HG03565 (cell line): ENCODE results near the gene CPNE1.

Experiments
- ATAC-seq: cut with Tn5 transposase; IDR thresholded peaks from one replicate; pipeline ENCODE4 v1.9.1; 2021; ENCODE audit warnings: mild to moderate bottlenecking, moderate library complexity; ENCODE audit not compliant: unreplicated experiment

Gene CPNE1

GRCh38 chr20:35654415-35654814, 10.3 kb downstream of the CPNE1 start:
- ATAC-seq: no peak

- no peak for ATAC-seq
Measured at GRCh38 chr20:35653893-35654292, 10.8 kb downstream of the CPNE1 start.

DNA sequence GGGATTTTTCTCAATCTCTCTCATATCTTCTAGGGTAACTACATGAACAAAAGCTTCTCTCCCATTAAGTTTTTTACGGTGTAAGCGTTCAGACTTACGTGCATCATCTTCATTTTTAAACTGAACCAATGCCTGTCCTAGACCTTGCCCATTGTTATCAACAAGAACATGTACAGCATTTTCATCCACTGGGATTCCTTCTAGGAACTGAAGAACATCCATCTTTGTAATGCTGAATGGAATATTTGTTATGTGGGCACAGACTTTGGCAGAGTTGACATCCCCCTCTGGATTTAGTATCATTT, 11.3 kb downstream of the CPNE1 start:
- no peak for ATAC-seq

GRCh38 chr20:35652641-35653429, 11.9 kb downstream of the CPNE1 start:
- no peak for ATAC-seq

GRCh38 chr20:35651958-35652357, 12.7 kb downstream of the CPNE1 start:
- no peak for ATAC-seq

DNA sequence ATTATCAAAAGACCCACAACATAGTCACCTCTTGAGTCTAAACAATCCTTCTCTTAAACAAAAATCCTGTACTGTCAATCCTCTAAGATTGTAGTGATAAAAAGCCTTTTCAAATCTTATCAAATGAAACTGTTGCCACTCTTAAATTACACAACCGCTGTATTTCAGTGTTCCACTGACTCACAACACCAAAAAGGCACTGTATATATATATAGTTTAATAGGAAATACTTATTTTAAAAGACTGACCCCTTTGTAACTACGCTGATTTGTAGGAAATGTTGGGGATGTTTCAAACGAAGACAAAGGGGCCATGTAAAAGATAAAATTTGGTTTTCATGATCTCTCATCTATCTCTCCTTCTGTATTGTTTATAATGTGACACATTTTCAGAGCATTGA, 14.1 kb downstream of the CPNE1 start:
- ATAC-seq: no peak

DNA sequence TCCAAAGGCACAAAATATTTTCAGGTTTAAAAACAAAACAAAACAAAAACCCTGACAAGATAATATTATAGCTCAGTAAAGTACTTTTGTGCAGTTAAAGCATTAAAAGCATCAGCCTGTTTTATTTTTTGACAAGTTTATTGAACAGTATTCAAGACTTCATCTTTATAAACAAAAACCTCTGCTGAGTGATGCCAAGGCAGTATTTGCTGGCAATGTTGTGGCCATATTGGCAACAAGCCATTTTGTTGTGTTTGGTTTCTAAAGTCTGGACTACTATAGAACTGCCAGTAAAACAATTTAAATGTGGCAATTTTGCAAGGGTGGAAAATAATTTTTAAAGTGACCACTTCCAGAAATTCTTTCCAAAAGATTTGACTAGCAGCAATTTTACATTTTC, 15.9 kb downstream of the CPNE1 start:
- ATAC-seq: no peak

GRCh38 chr20:35644806-35645205, 19.9 kb downstream of the CPNE1 start:
- no peak for ATAC-seq

- no peak for ATAC-seq
Measured at GRCh38 chr20:35643045-35643444, 21.7 kb downstream of the CPNE1 start.

- ATAC-seq: no peak
Measured at GRCh38 chr20:35641743-35642142, 23.0 kb downstream of the CPNE1 start.

- ATAC-seq: no peak
Measured at GRCh38 chr20:35640724-35641123, 24.0 kb downstream of the CPNE1 start.

GRCh38 chr20:35638751-35639150, 25.9 kb downstream of the CPNE1 start:
- no peak for ATAC-seq

DNA sequence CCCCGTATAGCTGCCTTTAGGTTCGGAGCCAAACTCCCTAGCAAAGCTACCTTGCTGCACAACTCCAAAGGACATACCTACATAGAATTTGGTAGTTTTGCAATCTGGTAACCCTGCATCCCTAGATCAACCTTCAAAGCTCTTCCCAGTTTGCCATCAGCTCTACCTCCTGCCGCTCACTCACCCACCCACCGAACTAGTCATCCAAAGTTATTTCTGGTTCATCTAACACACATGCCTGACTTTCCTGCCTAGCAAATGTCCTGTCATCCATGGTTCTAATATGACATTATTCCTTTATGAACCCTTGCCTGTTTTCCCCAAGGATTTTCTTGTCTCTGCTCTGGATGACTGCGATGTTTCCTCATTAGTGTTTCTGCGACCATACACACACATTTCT, 27.4 kb downstream of the CPNE1 start:
- ATAC-seq: no peak

DNA sequence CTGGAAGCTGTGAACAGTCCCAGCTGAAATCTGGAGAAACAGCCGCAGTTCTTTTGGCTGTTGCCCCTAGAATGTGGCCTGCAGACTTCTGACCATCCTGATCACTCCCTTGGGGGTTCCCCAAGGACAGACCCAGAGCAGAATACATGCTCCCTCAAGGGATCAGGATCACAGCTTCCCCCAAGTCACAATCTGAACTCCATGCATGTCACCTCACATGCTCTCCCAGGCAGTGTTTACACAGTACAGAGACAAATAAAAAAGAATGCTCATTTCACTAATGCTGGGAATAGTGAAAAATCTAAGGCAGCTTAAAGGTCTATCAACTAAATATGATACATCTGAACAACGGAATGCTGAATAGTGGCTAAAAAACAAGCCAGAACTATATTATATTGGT, 28.6 kb downstream of the CPNE1 start:
- ATAC-seq: no peak

DNA sequence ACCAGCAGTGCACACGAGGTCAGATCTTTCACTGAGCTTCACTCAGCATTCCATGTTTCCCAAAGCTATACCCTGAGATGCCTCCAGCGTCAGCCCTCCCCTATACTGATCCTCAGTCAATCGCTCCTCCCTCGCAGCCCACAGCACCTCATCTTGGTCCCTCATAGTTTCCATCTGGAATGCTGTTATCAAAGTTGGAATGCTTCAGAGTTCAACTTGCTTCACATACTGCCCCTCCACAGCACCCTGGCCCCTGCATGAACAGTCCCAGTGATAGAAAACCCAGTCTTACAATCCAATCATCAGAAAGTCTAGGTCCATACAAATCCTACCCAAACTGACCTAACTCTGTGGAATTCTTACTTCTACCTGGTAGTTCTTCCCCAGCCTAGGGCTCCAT, 29.0 kb downstream of the CPNE1 start:
- no peak for ATAC-seq

GRCh38 chr20:35632539-35633115, 32.1 kb downstream of the CPNE1 start:
- no peak for ATAC-seq

DNA sequence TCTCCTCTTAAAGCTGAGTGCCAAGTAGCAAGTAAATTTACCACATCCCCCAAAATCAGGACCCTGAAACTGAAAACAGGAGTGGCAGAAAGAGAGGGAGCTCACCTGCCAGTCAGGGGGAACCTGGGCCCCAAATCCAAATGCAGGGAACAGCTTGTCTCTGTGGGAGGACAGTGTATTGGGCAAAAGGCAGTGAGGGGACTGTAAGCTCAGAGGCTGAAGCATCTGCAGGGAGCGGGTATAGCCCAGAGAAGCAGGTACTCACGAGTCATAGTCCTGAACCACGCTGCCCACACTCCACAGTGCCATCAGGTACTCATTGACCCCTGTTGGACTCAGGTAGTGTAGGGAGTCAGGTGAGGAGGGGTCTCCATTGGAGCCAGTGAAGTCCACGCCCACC, 34.1 kb downstream of the CPNE1 start:
- no peak for ATAC-seq

- ATAC-seq: no peak
Measured at GRCh38 chr20:35629427-35630145, 35.1 kb downstream of the CPNE1 start.

GRCh38 chr20:35627121-35627520, 37.6 kb downstream of the CPNE1 start:
- ATAC-seq: no peak

DNA sequence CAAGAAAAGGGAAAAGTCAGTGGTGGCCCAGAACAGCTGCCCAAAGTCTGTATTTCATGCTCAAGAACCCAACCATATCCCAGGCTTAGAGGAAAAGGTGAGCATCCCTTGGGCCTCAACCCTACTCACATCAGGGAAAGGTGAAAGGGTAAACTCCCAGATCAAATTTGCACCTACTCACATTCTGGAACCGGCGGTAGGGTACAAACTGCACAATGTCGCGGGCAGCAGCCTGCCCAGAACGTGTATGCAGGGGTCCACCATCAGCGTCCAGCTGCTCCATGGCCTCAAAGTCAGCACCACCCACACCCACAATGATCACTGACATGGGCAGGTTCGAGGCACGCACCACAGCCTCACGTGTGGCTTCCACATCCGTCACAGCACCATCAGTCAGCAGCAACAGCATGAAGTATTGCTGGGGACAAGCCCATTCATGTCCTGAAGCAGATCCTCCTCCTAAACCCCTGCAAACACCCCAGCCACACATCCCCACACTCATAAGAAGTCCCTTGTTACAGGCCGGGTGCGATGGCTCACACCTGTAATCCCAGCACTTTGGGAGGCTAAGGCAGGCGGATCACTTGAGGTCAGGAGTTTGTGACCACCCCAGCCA, 38.2 kb downstream of the CPNE1 start:
- no peak for ATAC-seq

DNA sequence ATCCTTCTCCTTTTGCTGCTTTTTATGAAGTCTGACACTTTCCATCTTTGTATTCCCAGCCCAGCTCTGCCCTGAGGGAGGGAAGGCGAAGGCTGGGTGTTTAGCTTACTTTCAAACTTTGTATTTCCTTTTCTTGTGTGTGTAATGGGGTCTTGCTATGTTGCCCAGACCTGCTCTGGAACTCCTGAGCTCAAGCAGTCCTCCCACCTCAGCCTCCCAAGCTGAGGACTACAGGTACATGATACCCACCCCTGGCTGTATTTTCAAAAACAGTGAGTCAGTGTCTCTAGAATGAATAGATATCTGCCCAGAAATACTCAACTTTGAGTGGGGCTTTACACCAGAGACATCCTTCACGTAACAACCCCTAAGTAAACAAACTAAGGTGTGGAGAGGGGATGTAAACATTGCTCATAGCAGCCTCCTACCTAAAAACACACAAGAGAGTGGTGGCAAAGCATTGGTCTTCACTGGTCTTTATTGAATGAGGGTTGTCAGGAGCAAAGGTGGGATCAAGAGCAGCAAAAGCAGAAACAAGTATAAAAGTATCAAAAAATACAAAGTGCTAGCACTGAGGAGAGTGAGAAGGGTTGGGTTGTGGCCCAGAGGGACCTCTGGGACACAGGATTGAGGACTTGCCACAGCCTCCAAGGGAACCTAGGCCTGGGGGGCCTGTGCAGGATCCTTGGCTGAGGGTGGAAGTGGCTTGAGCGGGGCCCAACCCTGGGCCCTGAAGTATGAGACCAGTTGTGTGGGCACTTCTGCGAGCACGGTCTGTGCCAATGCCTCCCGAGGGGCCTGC, 38.9 kb downstream of the CPNE1 start:
- no peak for ATAC-seq
